Activated CD4-positive, alpha-beta T cell treated with anti-CD3 and anti-CD28 coated beads, Interleukin-2, amount 10 ng/mL, durations not matched to agents 7 days and 5 days (primary cell): ENCODE data around the gene NRGN. TPM values are rescaled to one million over a fixed set of nuclear protein-coding genes. Genes with fewer than 3 reads are reported as not detected.

Experiments used
- CTCF ChIA-PET: fragments of 350-600 bp; sonication (Branson Sonifier 250); formaldehyde crosslinking; loops from one replicate; lab custom pipeline; 2021; ENCODE audit warnings: antibody characterized with exemption; lab: Charles Lee
- POLR2A ChIA-PET: fragments of 350-600 bp; sonication (Branson Sonifier 250); formaldehyde crosslinking; loops from one replicate; lab custom pipeline; 2021; ENCODE audit warnings: antibody characterized with exemption; lab: Charles Lee
- DNase-seq: peaks from one replicate; pipeline ENCODE4 v3.0.0-alpha.2; 2020
- H3K27ac Mint-ChIP-seq: one replicate; pipeline ENCODE4 v1.8.0; 2021; ENCODE audit warnings: mild to moderate bottlenecking, moderate library complexity, mixed read lengths
- H3K27me3 Mint-ChIP-seq: one replicate; pipeline ENCODE4 v1.8.0; 2021; ENCODE audit warnings: mixed read lengths
- H3K36me3 Mint-ChIP-seq: one replicate; pipeline ENCODE4 v1.8.0; 2021; ENCODE audit warnings: low read depth, mixed read lengths
- H3K4me1 Mint-ChIP-seq: one replicate; pipeline ENCODE4 v1.8.0; 2021; ENCODE audit warnings: mixed read lengths
- H3K4me3 Mint-ChIP-seq: one replicate; pipeline ENCODE4 v1.8.0; 2021; ENCODE audit warnings: mild to moderate bottlenecking, moderate library complexity, mixed read lengths
- H3K9me3 Mint-ChIP-seq: one replicate; pipeline ENCODE4 v1.8.0; 2021; ENCODE audit warnings: mixed read lengths
- total RNA-seq, 2 experiments: library from RNA; stranded (reverse); gene quantifications; one replicate each; pipeline ENCODE4 v1.2.3, GENCODE V29; 2021

Gene NRGN
- total RNA-seq, 2 experiments from 2014 or later: 8.9 to 11.6 TPM

DNA sequence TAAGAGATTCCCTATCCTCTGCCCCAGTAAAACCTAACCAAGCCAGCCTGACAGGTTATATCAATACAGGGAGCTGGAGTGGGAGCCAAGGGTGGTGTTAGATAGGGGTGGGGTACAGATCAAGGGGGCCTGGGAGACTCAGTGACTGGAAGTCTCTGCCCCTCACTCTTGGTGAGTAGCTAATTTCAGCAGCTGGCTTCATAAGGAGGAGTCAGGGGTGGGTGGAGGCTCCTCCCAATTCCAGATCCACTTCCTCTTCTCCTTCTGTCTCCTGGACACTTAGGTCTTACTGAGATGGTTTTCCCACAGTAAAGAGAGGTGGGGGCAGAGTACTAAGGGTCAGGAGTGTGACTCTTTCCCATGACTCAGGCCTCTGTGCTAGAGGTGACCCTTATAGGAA is 13.5 kb downstream of the NRGN start:
- Mint-ChIP-seq H3K27ac (no peak overlapping the region), H3K36me3 (no peaks in the 10 kb centered on the region), H3K4me3 (no peak overlapping the region), H3K4me1 (peaks cover 27% of the 10 kb centered on the region), H3K27me3 (peaks cover 19% of the 10 kb centered on the region), H3K9me3 (no peaks in the 10 kb centered on the region)
- no peak for DNase-seq
- CTCF ChIA-PET: interaction anchor here (0.7 to 1.6 kb wide), 4 partner anchors 10 to 84 kb away, joined by 3 to 8 read pairs (median 4); partner anchors contain the start of gene ESAM
- POLR2A ChIA-PET: no interaction called here

DNA sequence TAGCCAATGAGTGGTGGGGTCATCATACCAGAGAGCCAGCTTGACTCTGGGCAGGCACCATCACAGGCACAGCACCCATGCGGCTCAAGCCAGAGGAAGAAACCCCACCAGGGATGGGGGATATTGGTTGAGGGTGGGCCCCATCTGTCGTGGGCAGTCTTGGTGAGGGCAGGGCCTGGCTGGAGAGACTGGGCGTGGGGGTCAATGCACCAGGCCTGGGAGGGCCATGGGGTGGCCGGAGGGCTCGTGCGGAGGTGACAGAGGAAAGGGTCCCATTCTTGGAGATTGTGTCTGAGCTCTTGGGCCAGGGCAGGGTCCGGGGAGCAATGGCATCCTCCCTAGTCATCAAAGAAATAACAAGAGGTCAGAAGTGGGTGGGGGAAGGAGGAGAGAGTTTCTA is 13.9 kb downstream of the NRGN start:
- ChIA-PET POLR2A (no interaction called here), CTCF (interaction anchor here (0.7 to 1.4 kb wide), 2 partner anchors 9 to 123 kb away, joined by 3 to 8 read pairs; partner anchors contain the start of gene ESAM)
- Mint-ChIP-seq H3K9me3 (no peaks in the 10 kb centered on the region), H3K27me3 (peaks cover 23% of the 10 kb centered on the region), H3K4me3 (no peak overlapping the region), H3K27ac (no peak overlapping the region), H3K4me1 (peaks cover 28% of the 10 kb centered on the region), H3K36me3 (no peaks in the 10 kb centered on the region)
- no peak for DNase-seq

DNA sequence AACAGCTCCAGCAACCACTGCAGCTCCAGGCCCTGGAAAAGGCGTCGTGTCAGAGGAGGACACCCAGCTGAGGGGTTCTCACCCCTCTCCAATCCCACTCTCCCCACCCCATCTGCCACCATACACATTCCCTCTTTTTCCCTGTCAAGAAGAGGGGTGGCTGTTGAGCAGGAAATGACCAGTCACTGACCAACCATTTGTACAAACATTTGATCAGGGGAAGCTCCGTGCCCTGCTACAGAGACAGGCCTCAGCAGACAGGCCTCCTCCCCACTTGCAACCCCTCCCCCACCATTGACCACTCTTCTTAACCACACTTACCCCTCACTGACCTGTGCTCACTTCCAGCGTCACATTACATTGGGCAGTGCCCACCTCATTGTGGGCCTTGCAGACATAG is 14.6 kb downstream of the NRGN start:
- Mint-ChIP-seq H3K36me3 (no peaks in the 10 kb centered on the region), H3K4me1 (peaks cover 22% of the 10 kb centered on the region), H3K9me3 (no peaks in the 10 kb centered on the region), H3K27me3 (peaks cover 27% of the 10 kb centered on the region), H3K27ac (no peak overlapping the region), H3K4me3 (no peak overlapping the region)
- no peak for DNase-seq
- ChIA-PET CTCF (interaction anchor here (0.7 to 1.5 kb wide), 2 partner anchors 9 to 122 kb away, joined by 3 to 6 read pairs; no protein-coding TSS in a partner anchor), POLR2A (no interaction called here)

DNA sequence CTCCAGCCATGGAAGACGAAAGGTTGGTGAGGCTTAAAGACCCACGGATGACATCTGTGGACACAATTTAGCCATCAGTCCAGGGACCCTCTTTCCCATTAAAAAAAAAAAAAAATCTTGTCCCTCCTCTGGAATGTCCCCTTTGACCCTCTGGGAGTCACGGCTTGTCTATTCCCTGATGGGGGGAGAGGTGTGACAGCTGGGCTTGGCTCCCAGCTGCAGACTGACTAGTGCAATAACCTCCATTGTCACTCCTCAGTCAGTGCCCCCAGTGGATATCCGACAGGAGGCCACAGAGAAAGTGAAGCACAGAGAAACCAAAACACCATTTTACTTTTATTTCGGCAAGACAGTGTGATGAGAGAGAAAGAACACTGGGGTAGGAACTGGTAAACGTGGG is 15.0 kb downstream of the NRGN start:
- Mint-ChIP-seq H3K27me3 (peaks cover 30% of the 10 kb centered on the region), H3K36me3 (no peaks in the 10 kb centered on the region), H3K9me3 (no peaks in the 10 kb centered on the region), H3K4me1 (peaks cover 21% of the 10 kb centered on the region), H3K27ac (no peak overlapping the region), H3K4me3 (no peak overlapping the region)
- DNase-seq: no peak
- POLR2A ChIA-PET: no interaction called here
- CTCF ChIA-PET: interaction anchor here (0.6 to 1.7 kb wide), 3 partner anchors 8 to 52 kb away, joined by 4 to 6 read pairs (median 5); no protein-coding TSS in a partner anchor

DNA sequence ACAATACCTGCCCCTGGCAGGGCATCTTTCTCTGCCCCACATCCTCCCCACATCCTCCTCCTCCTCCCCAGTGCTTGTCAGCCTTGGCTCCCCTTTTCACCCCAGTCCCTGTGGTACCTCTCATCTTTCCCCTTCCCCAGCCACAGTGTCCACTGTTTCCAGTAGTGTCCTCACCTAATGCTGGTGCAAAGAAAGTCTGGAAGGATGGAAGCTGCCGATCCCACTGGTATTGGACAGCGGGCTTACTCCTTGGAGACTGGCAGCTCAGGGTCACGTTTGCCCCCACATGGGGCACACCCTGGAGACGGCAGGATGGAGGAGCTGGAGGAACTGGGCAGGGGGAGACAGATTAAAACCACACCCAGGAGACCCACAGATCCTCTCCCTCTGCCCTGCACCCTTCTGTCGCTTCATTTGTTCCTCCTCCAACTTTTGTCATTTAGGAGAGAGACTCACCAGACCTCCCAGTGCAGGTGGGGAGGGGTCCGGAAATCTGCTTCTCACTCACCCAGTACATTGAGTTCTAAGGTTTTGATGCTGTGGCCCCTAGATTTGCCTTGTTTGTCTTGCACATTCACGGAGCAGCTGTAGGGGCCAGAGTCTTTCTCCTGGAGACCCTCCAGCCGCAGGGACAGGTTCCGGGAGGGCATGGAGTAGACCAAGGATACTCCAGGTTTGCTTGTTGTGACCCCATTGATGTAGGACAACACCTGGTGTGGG is 16.5 kb downstream of the NRGN start:
- Mint-ChIP-seq H3K36me3 (no peaks in the 10 kb centered on the region), H3K9me3 (no peaks in the 10 kb centered on the region), H3K4me1 (peaks cover 15% of the 10 kb centered on the region), H3K27me3 (peaks cover 42% of the 10 kb centered on the region), H3K27ac (no peak overlapping the region), H3K4me3 (no peak overlapping the region)
- POLR2A ChIA-PET: interaction anchor here (0.6 kb wide), 1 partner anchor 47 kb away, joined by 6 read pairs; no protein-coding TSS in a partner anchor
- DNase-seq: no peak
- CTCF ChIA-PET: interaction anchor here (0.6 to 1.7 kb wide), 2 partner anchors 10 to 1855 kb away, joined by 4 to 5 read pairs; no protein-coding TSS in a partner anchor

DNA sequence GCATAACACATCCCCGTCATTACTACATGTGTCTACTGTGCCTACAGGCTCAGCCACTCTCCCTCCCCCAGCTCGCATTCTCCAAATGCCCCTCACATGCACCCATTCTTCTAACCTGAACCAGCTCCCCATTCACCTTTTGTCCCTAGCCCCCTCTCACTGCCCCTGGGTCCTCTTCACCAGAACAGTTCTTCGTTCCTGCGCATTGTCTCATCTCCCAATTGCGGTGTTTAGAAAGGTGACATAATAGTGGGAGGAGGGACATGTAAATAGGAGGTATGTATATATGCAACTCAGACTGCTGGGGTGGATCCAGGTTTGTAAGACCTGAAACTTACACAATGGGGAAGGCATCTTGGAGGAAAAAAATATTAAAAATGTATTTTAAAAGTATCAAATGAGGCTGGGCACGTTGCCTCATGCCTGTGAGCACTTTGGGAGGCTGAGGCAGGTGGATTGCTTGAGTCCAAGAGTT is 17.0 kb downstream of the NRGN start:
- Mint-ChIP-seq H3K36me3 (no peaks in the 10 kb centered on the region), H3K9me3 (no peaks in the 10 kb centered on the region), H3K27me3 (peaks cover 48% of the 10 kb centered on the region), H3K27ac (no peak overlapping the region), H3K4me1 (peaks cover 19% of the 10 kb centered on the region), H3K4me3 (no peak overlapping the region)
- ChIA-PET POLR2A (interaction anchor here (0.6 kb wide), 1 partner anchor 47 kb away, joined by 6 read pairs; no protein-coding TSS in a partner anchor), CTCF (interaction anchor here (1.7 kb wide), 1 partner anchor 10 kb away, joined by 5 read pairs; no protein-coding TSS in a partner anchor)
- no peak for DNase-seq

DNA sequence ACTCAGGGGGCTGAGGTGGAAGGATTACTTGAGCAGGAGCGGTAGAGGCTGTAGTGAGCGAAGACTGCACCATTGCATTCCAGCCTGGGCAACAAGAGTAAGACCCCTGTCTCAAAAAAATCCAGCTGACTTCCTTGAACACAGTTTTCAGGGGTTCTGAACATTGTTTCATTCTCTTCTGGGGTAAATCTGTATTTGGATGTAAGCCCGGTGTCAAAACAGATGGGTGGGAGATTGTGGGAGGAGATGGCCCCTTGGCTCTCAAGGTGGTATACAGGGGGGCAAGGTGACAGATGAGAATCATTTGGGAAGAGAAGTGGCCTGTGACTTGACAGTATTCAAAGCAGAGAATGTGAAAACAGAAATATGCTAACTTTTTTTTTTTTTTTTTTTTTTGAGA is 17.6 kb downstream of the NRGN start:
- Mint-ChIP-seq H3K4me3 (no peak overlapping the region), H3K9me3 (no peaks in the 10 kb centered on the region), H3K4me1 (peaks cover 19% of the 10 kb centered on the region), H3K36me3 (no peaks in the 10 kb centered on the region), H3K27me3 (peaks cover 48% of the 10 kb centered on the region), H3K27ac (no peak overlapping the region)
- CTCF ChIA-PET: interaction anchor here (1.2 to 1.7 kb wide), 3 partner anchors 9 to 50 kb away, joined by 3 to 9 read pairs (median 5); no protein-coding TSS in a partner anchor
- POLR2A ChIA-PET: no interaction called here
- DNase-seq: no peak

DNA sequence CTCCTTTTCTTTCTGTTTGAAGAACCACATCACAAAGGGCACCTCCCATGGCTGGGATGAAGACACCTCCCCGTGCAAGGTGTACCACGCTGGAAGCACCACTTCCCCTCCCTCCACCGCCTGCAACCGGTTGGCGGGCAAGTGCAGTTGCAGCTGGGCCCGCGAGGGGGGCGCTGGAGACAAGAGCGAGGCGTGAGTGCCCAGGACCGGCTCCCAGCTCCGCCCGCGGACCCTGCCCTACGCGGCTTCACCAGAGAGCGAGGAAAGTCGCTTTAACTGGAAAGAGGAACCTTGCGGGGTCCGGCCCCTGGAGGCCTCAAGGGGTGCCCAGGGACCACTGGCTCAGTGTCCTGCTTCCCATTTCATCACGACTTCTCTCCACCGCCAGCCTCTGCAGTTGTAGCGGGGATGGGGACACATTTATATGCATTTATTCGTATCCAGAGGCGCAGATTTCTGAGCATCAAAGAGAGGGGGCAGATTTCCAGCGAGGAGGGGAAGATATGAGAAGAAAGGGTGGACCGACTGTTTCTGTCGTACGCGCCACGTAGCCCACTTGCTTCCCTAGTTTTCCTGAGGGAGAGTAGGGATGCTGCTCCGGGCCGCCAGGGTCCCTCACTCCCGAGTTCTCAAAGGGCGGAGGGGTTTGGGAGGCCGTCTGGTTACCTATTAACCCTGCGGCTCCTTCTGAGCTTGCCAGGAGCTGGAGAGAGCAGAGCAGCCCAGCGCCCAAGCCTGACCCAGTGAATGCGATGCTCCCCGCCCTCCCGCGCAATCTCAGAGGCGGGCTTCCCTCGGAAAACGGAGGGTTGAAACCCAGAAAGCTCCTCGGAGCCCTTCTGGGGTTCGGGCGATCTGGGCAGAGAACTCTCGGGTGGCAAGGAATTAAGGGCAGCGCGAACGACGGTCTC is 18.9 kb downstream of the NRGN start:
- Mint-ChIP-seq H3K27ac (no peak overlapping the region), H3K4me1 (peaks cover 24% of the 10 kb centered on the region), H3K4me3 (peak overlapping the region; percentile 38)

DNA sequence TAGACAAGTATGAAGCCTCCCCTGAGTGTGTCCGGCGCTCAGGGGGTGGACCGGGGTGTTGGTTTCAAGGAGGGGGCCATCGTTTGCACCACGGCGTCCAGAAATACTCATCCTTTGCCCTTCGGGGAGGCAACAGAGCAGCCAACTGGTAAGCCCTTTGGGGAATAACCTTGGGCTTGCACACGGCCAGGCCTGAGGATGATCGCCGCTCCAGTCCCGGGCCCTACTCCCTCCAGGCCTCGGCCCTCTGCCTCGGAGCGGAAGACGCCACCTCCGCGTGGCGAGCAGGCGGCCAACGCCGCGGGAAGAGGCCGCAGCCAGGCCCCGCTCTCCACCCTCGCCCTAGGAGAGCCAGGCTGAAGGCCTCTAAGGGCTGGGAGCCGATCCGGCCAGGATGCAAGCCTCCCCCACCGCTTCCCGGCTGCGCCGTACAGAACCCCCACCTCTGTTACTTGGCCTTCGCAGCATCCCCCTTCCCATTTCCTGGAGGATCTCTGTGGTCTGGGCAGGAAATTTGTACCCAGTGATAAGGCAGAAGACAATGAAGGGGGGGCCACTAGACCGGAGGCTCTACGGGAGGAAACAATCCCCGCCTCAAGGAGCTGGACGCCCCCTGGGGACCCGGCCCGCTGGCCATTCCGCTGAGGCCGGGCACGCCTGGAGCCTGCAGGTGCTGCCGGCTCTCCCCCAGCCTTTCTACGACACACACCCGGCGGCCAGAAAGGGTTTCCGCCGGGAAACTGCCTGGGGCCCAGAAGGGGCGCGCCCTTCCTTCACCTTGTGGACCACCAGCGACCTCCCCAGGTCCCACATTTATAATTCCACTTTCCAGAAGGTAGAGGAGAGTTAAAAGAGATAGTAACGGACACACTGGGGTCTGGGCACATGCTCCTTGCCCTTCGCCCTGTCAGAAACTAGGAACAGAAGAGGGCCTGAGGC is 19.8 kb downstream of the NRGN start:
- Mint-ChIP-seq H3K27ac (no peak overlapping the region), H3K36me3 (no peaks in the 10 kb centered on the region), H3K27me3 (peaks cover 50% of the 10 kb centered on the region), H3K4me3 (no peak overlapping the region), H3K4me1 (peaks cover 26% of the 10 kb centered on the region), H3K9me3 (no peaks in the 10 kb centered on the region)
- ChIA-PET POLR2A (no interaction called here), CTCF (interaction anchor here (1.3 to 2.6 kb wide), 6 partner anchors 13 to 107 kb away, joined by 3 to 15 read pairs (median 6); no protein-coding TSS in a partner anchor)
- no peak for DNase-seq

More for the DNA sequence above, 18.9 kb downstream of the NRGN start:
- ChIA-PET POLR2A (no interaction called here), CTCF (interaction anchor here (0.5 to 2.6 kb wide), 16 partner anchors 8 to 135 kb away, joined by 3 to 15 read pairs (median 3); partner anchors contain the start of genes NRGN and TBRG1)
- H3K36me3 Mint-ChIP-seq: no peaks in the 10 kb centered on the region
- DNase-seq: peak; percentile 67
- no peaks in the 10 kb centered on the region for H3K9me3 Mint-ChIP-seq
- H3K27me3 Mint-ChIP-seq: peaks cover 50% of the 10 kb centered on the region

DNA sequence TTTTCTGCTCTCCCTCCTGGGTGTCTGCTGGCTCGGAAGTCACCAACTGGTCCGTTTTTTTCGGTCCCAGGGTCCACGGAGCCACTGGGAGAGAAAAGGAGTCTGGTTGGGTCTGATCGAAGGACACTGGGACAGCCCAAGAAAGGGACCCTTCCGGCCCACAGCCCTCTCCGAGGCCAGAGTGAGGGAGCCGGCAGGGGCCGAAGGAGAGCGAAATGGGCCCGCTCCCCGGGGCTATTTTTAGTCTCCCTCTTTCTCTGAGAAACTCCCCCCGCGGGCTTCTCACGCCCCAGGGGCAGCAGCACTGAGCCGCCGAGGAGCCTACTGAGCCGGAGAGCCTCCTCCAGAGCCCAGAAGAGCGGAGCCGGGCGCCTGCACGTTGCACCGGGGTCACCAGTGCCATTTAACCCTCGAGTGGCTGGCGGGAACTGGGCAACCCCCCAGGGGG is 20.5 kb downstream of the NRGN start:
- DNase-seq: no peak
- peaks cover 1% of the 10 kb centered on the region for H3K36me3 Mint-ChIP-seq
- H3K27me3 Mint-ChIP-seq: peaks cover 50% of the 10 kb centered on the region
- peaks cover 26% of the 10 kb centered on the region for H3K4me1 Mint-ChIP-seq
- H3K4me3 Mint-ChIP-seq: no peak overlapping the region
- H3K27ac Mint-ChIP-seq: no peak overlapping the region
- CTCF ChIA-PET: interaction anchor here (1.0 to 2.6 kb wide), 3 partner anchors 13 to 38 kb away, joined by 4 to 15 read pairs (median 5); no protein-coding TSS in a partner anchor
- POLR2A ChIA-PET: no interaction called here
- no peaks in the 10 kb centered on the region for H3K9me3 Mint-ChIP-seq

DNA sequence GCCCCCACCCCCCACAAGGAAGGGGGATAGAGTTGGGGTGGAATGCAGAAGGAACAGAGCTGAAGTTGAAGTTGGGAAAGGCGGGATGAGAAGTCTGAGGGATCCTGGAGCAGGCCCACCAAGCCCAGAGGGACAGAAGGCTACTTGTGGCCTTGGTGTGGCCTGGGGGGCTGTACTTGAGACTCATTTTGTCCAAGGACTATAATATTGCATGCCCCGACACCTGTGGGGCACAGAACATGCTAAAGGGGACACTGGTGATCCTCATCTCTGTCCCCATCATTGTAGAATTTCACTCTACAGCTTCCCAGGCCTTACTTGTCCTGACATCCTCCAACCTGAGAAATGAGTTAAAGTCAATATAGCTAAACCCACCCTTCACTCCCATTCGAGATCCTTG is 21.1 kb downstream of the NRGN start:
- DNase-seq: no peak
- H3K4me3 Mint-ChIP-seq: no peak overlapping the region
- no peak overlapping the region for H3K27ac Mint-ChIP-seq
- no peaks in the 10 kb centered on the region for H3K9me3 Mint-ChIP-seq
- CTCF ChIA-PET: interaction anchor here (1.0 to 1.4 kb wide), 3 partner anchors 14 to 92 kb away, joined by 4 to 5 read pairs (median 5); no protein-coding TSS in a partner anchor
- POLR2A ChIA-PET: interaction anchor here (0.6 kb wide), 1 partner anchor 82 kb away, joined by 3 read pairs; no protein-coding TSS in a partner anchor
- H3K36me3 Mint-ChIP-seq: peaks cover 2% of the 10 kb centered on the region
- H3K4me1 Mint-ChIP-seq: peaks cover 25% of the 10 kb centered on the region
- peaks cover 50% of the 10 kb centered on the region for H3K27me3 Mint-ChIP-seq
